ENCODE results near the gene PNMA1.
A peak's percentile ranks its signal among the peaks of the same experiment; 100 is the strongest.

The PNMA1 gene

DNA sequence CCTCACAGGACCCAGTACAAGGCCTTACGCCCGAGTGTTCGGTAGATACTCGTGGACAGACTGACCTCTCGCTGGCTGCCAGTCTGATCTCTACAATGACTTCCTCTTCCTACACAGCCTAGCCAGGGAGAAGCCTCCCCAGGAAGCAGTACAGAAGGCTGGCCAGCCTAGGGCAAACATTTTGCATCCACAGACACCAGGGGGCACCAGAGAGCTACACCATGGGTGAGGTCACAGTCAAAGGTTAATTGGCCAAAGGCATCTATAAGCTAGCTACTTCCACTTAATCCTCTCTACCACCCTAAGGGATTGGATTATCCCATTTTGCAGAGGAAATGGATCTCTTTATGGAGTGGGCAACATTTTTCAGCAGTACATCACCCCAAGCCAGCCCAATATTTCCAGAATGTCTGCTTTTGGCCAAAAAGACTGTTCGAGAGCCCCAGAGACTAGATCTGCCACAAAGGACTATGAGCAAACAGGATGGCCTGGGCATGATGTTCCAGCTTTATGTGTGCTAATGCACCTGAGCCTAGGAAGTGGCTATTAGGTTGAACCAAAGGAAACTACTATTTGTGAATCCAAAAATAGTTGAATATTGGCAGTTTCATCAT is 14.6 kb upstream of the PNMA1 start:
- Mint-ChIP-seq H3K27me3 (no peaks in the 10 kb centered on the region), H3K4me1 (ENCODE audit: low read depth) (peaks cover 40% of the 10 kb centered on the region), H3K9me3 (no peaks in the 10 kb centered on the region), H3K36me3 (ENCODE audit: low read depth) (peaks cover 68% of the 10 kb centered on the region), H3K4me3 (no peak overlapping the region), H3K27ac (peak overlapping the region; percentile 75)

DNA sequence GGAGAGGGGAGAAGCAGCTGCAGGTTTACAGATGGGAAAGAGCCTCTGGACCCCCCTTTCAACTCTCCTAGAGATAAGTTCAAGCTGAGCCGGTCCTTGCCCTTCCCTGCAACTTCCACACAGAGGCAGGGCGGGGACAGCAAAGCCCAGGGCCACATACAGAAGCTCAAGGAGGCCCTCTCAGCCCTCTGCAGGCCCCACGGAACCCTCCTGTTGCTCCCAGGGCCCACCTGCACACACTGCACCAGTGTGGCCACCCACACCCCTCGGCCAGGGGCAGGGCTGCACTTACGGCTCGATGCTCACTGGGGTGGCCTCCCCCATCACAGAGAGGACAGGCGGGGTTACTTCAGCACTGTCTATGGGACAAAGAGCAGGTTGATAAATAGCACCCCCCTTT is 13.0 kb upstream of the PNMA1 start:
- Mint-ChIP-seq H3K27me3 (no peaks in the 10 kb centered on the region), H3K9me3 (no peaks in the 10 kb centered on the region), H3K4me3 (no peak overlapping the region), H3K27ac (no peak overlapping the region), H3K36me3 (ENCODE audit: low read depth) (peaks cover 80% of the 10 kb centered on the region), H3K4me1 (ENCODE audit: low read depth) (peaks cover 50% of the 10 kb centered on the region)

DNA sequence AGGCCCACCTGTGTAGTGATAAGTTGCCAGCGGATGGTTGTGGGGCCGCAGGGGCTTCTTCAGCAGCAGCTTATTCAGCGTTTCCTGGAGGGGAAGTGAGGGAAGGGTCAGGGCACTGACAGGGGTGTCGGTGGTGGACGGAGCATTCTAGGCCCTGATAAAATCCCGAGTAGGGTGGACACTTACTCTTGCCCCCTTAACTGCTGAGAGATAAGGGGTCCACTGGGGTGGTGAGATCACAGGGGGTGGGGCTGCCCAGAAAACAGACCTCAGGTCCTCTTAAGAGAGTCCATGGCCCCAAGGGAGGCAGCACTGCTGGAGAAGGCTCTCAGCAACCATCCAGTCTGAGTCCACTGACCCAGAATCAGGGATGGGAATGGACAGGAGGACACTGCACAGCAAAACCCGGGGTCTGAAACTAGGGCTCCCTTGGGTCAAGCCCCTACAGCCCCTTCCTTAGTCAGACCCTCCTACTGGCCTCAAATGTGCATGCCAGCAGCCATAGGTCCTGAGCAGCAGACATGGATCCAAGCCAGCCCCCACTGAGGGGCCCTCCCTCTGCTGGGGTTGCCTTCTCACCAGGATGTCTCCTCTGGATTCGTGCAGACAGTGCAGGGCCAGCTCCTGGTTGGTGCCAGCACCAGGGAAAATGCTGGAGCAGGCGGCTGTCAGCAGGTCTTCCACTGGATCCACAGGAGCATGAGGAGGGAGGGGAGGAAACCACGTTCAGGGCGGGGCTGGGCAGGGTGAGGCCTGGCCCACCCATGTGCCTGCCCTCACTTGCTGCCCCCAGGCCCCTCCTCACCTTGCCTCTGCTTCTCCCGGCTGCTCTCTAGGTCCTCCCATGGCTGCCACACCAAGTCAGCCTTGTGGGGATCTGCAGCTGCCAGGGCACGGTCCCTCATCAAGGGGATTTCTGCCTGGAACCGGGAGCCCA is 12.1 kb upstream of the PNMA1 start:
- Mint-ChIP-seq H3K27ac (peak overlapping the region; percentile 84), H3K27me3 (no peaks in the 10 kb centered on the region), H3K4me1 (ENCODE audit: low read depth) (peaks cover 50% of the 10 kb centered on the region), H3K9me3 (no peaks in the 10 kb centered on the region), H3K4me3 (no peak overlapping the region), H3K36me3 (ENCODE audit: low read depth) (peaks cover 78% of the 10 kb centered on the region)

DNA sequence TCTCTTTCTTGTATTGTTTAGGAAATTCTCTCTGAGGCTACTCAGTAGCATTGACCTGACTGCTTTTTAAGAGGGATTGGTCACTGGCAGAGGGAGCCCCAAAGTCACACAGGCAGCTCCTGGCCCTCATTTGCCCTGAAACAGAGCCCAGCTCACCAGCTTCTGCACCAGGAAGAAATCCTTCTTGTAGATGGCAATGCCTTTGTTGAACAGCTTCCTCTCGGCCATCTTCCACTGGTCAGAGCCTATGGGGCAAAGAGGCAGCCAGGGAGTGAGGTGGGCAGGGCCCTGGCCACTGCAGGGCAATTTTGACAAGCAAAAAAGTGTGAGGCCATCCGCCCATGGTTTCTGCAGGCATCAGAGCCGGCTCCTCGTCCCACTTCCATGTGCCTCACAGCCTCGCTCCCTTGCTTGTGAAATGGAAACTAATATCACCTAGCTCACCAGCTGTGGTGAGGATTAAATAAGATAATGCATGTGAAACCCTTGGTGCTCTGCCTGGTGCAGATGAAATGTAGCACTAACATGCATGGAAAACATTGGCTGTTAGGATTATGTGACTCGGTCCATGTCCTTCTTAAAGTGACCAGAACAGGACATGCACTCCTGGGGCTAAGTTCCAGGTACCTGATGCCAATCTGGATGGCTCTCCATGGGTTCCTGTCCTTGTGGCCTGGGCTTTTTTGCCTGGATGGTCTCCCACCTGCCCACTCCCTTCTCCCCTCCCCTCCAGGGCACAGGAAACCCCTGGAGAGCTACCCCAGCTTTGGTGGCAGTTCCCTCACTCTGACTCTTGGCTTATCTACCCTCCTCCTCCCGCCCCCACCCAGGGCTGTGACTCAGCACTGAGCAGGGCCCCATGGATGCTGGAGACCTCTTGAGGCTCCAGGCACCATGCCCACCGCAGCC is 11.2 kb upstream of the PNMA1 start:
- H3K4me3 Mint-ChIP-seq, result no peak overlapping the region
- peaks cover 77% of the 10 kb centered on the region for H3K36me3 Mint-ChIP-seq (ENCODE audit: low read depth)
- peaks cover 48% of the 10 kb centered on the region for H3K4me1 Mint-ChIP-seq (ENCODE audit: low read depth)
- H3K9me3 Mint-ChIP-seq, result no peaks in the 10 kb centered on the region
- peak overlapping the region; percentile 84 for H3K27ac Mint-ChIP-seq
- H3K27me3 Mint-ChIP-seq, result no peaks in the 10 kb centered on the region

DNA sequence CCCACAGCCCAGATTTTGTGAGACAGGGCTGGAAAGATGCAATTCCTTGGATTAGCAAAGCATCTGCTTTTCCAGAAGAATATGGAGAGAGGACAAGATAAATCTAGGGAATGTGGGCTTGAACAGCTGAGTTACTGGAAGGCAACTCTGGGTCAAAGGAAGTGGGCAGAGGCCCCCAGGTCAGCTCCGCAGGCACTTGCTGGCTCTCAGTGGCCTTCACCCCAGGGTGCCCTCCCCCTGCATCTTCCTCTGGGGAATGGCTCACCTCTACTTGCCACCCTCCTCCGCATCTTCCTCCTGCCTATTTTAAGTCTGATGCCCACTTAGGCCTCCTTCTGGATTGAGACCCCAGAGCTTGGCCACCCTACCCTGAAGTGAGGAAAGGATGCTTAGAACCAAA is 10.5 kb upstream of the PNMA1 start:
- H3K4me1 Mint-ChIP-seq (ENCODE audit: low read depth), result peaks cover 41% of the 10 kb centered on the region
- H3K4me3 Mint-ChIP-seq, result no peak overlapping the region
- no peaks in the 10 kb centered on the region for H3K9me3 Mint-ChIP-seq
- H3K27me3 Mint-ChIP-seq, result no peaks in the 10 kb centered on the region
- peak overlapping the region; percentile 84 for H3K27ac Mint-ChIP-seq
- peaks cover 73% of the 10 kb centered on the region for H3K36me3 Mint-ChIP-seq (ENCODE audit: low read depth)

DNA sequence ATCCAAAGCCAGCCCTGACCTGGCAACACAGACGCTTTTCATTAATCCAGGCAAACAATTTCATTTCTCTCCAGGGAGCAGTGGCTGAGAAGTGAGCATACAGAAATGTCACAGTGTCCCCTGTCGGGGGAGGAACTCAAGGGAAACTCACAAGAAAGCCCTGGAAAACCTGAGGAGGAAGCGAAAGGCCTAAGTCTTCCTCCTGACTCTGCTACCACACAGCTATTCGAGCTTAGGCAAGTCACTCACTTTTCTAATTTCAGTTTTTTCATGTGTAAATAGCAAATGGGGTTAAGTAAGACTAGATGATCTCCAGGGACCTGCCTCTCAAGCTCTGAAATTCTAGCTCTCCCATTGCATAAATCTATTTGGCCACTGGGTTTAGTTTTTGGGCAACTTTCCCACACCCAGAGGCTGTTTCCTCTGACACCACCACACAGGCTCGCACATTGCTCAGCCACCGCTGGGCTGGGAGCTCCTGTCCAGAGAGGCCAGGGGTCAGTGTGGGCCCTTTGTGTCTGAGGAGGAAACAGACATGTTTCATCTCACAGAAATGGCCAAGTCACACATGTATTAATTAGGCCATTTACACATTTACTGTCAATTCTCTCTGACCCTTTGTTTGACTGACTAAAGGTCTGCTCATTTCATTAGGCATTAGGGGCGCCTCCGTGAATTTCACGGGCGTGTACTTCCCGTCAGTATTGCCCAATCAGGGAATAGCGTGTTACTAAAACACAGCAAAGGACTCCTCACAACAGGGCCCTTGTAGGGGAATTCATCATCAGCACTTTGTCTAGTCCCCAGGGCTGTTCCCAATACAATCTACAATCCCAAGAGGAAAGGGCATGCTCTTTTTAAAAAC is 9.8 kb upstream of the PNMA1 start:
- Mint-ChIP-seq H3K36me3 (ENCODE audit: low read depth) (peaks cover 73% of the 10 kb centered on the region), H3K4me3 (no peak overlapping the region), H3K27ac (peak overlapping the region; percentile 75), H3K27me3 (no peaks in the 10 kb centered on the region), H3K9me3 (no peaks in the 10 kb centered on the region), H3K4me1 (ENCODE audit: low read depth) (peaks cover 35% of the 10 kb centered on the region)

DNA sequence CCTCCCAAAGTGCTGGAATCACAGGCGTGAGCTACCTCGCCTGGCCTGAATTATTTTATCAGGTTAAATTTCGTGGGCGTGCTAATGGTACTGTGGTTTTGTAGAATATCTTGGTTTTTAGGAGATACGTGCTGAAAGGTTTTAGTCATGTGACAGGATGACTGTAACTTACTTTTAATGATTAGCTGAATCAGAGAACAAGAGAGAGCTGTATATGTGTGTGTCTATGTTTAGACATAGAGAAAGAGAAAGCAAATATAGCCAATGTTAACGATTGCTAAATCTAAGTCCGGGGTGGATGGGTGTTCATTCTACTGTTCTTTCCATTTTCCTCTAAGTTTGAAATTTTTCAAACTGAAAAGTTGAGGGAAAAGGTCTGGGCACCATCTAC is 9.2 kb upstream of the PNMA1 start:
- Mint-ChIP-seq H3K4me3 (no peak overlapping the region), H3K27me3 (no peaks in the 10 kb centered on the region), H3K36me3 (ENCODE audit: low read depth) (peaks cover 67% of the 10 kb centered on the region), H3K27ac (peak overlapping the region; percentile 75), H3K4me1 (ENCODE audit: low read depth) (peaks cover 29% of the 10 kb centered on the region), H3K9me3 (no peaks in the 10 kb centered on the region)

DNA sequence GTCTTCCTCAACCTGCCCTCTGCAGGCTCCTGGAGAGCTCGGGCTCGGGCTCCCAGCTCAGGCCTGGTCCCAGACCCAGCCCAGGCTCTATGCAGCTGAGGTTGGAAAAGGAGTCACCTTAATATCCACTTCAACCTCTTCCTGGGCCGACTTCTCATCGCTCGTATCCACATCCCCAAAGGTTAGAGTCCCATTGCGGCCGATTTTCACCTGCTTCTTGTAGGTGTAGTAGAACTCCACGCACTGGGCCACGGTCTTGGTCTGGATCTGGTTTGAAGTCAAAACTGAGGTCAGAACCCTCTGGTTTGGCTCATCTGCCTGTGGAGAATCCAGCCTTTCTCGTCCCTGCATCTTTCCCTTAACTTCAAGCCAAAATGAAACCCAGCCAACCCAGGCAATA is 8.4 kb upstream of the PNMA1 start:
- H3K27me3 Mint-ChIP-seq, result no peaks in the 10 kb centered on the region
- H3K36me3 Mint-ChIP-seq (ENCODE audit: low read depth), result peaks cover 64% of the 10 kb centered on the region
- no peak overlapping the region for H3K4me3 Mint-ChIP-seq
- H3K27ac Mint-ChIP-seq, result peak overlapping the region; percentile 3
- H3K4me1 Mint-ChIP-seq (ENCODE audit: low read depth), result peaks cover 24% of the 10 kb centered on the region
- no peaks in the 10 kb centered on the region for H3K9me3 Mint-ChIP-seq

DNA sequence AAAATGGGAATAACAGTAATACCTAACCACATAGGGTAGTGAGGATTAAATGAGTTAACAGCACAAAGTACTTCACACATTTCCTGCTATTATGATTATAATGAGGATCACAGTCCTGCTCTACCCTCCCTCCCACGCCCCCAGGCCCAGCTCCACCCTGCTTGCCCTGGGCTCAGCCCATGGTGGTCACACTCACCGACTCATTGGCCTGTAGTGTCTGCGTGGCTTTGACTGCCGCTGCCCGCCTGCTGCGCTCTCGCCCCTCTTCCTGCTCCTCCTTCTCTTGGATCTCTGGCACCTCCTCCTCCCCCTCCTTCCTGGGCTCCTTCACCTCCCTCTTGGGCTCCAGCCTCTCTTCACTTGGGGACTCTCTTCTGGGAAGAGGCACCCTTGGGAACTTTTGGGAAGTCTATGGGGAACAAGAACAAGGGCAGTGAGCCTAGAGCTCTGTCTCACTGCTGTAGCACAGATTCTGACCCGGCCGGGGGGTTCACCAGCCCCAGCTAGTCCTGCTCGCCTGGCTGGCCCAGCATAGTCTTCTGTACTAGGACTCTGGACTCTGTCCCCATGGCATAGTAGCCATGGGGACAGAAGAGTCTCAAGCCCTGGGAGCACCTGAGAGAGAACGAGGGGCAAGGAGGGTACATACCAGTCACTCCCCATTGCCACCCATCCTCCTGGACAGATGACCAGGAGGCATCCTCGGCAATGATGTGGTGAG is 7.1 kb upstream of the PNMA1 start:
- Mint-ChIP-seq H3K27ac (peak overlapping the region; percentile 61), H3K4me1 (ENCODE audit: low read depth) (peaks cover 24% of the 10 kb centered on the region), H3K27me3 (no peaks in the 10 kb centered on the region), H3K36me3 (ENCODE audit: low read depth) (peaks cover 66% of the 10 kb centered on the region), H3K4me3 (no peak overlapping the region), H3K9me3 (no peaks in the 10 kb centered on the region)

DNA sequence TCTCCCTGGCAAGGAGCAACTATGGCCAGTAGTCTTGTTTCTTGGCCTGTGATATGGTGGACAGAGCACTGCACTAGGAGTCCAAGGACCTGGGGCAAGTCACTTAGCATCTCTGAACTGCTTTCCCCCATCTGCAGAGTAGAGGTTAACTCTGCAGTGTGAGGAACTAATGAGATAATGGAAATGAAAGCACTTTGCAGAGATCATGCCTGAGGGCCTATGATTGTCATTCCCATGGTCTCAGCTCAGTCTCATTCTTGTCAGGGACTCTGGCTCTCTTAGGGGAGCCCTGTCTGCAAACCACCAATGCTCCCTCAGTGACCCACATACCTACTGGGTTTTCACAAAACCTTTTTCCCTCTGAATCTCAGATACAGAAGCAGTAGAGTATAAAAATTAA is 6.5 kb upstream of the PNMA1 start:
- no peak overlapping the region for H3K4me3 Mint-ChIP-seq
- H3K27ac Mint-ChIP-seq, result peak overlapping the region; percentile 61
- H3K36me3 Mint-ChIP-seq (ENCODE audit: low read depth), result peaks cover 65% of the 10 kb centered on the region
- no peaks in the 10 kb centered on the region for H3K9me3 Mint-ChIP-seq
- H3K27me3 Mint-ChIP-seq, result no peaks in the 10 kb centered on the region
- peaks cover 18% of the 10 kb centered on the region for H3K4me1 Mint-ChIP-seq (ENCODE audit: low read depth)

DNA sequence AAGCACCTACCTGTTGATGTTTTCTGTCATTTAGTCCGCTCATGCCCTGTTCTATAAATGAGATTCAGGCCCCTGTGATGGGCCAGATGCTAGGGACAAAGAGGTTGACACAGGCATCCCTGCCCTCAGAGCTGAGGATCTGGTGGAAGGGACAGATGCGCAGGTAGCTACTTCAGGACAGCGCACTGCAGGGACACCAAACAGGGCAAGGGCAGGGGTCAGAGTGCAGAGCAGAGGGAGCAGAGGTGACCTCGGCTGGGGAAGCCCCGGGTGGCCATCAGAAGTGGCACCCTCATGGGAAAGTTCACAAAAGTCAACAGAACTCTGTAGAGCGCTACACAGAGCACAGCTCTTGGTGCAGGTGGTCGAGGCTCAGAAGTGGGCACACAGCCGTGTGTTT is 5.6 kb upstream of the PNMA1 start:
- Mint-ChIP-seq H3K27me3 (no peaks in the 10 kb centered on the region), H3K36me3 (ENCODE audit: low read depth) (peaks cover 61% of the 10 kb centered on the region), H3K4me1 (ENCODE audit: low read depth) (peaks cover 18% of the 10 kb centered on the region), H3K9me3 (no peaks in the 10 kb centered on the region), H3K4me3 (no peak overlapping the region), H3K27ac (no peak overlapping the region)

DNA sequence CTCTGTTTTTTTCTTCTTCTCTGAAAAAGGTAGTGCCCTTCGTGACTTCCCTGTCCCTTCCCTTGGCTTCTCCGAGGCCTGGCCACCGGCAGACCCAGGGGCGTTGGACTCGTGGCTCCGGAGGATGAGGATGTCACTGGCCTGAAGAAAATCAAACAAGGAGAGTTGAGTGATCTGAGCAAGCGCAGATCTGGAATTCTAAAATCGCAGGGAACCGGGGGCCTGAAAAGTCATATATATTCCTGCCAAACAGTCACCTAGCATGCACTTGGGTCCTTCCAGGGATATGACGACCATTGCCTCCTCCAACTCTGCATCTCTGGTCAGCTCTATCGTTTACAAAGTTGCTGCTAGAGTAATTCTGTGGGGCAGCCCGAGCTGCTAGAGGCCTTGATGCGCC is 5.2 kb upstream of the PNMA1 start:
- Mint-ChIP-seq H3K4me3 (no peak overlapping the region), H3K4me1 (ENCODE audit: low read depth) (peaks cover 22% of the 10 kb centered on the region), H3K36me3 (ENCODE audit: low read depth) (peaks cover 62% of the 10 kb centered on the region), H3K9me3 (no peaks in the 10 kb centered on the region), H3K27me3 (no peaks in the 10 kb centered on the region), H3K27ac (peak overlapping the region; percentile 31)

DNA sequence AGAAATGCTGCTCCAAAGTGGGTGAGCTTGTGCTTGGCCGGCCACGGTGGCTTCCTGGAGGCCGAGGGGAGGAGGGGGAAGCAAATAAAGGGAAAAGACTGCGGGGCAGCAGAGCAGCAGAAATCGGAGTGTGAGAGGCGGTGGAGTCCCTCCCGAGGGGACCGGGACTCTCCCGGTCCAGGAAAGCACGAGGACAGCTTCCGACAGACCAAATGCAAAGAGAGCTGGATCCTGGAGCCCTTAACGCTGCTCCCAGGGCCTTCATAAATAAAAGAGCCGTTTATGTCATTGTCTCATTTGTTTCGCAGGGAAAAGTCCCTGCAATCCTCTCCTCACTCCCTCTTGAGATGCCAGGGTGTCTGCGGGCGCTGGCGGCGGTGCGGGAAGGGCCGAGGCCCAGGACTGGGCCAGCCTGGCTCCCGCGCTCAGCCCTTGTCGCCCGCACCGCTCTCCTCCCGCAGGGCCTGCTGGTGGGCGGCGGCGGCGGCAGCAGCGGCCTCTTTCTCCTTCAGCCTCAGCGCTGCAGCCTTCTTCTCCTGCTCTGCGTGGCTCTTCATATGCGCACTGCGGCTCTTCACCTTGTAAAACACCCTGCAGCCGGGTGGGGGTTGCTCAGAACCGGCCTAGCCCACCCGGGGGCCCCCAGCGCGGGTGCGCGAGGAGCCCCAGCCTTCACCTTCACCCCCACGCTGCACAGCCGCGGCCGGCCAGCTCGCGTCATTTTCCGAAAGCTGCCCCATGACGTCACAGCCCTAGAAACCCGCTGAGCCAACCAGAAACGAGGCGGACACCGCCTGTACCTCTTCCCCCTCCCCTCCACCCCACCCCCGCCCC is 4.5 kb upstream of the PNMA1 start:
- Mint-ChIP-seq H3K9me3 (no peaks in the 10 kb centered on the region), H3K36me3 (ENCODE audit: low read depth) (peaks cover 54% of the 10 kb centered on the region), H3K4me1 (ENCODE audit: low read depth) (peaks cover 18% of the 10 kb centered on the region), H3K27ac (peak overlapping the region; percentile 49), H3K4me3 (no peak overlapping the region), H3K27me3 (no peaks in the 10 kb centered on the region)

Data from stimulated activated naive CD8-positive, alpha-beta T cell treated with anti-CD3 and anti-CD28 coated beads, Interleukin-15, Interleukin-2, amounts not matched to agents 100 ng/mL and 50 ng/mL, for 24 hours (primary cell).